ENCODE results near the gene GLTP. TPM values are rescaled to one million over a fixed set of nuclear protein-coding genes. Genes with fewer than 3 reads are reported as not detected.
"Not testable (repeated sequence)": the region's sequence is repeated elsewhere in the genome, so short reads cannot be mapped to it uniquely, and the experiment has no call there.

GLTP gene
- polyA plus RNA-seq, 10 donors, result 20.3 to 41.7 (median 24.9) TPM

- peak in 2 of 3 donors; percentile 36 to 72 for DNase-seq
Measured at GRCh38 chr12:109879351-109880042, 844 bp downstream of the GLTP start.

- DNase-seq, result no peak
Measured at GRCh38 chr12:109878749-109879148, 1.6 kb downstream of the GLTP start.

- no peak for DNase-seq
Measured at GRCh38 chr12:109878247-109878625, 2.1 kb downstream of the GLTP start.

GRCh38 chr12:109877504-109878246, 2.7 kb downstream of the GLTP start:
- no peak for DNase-seq

GRCh38 chr12:109876406-109876805, 3.9 kb downstream of the GLTP start:
- no peak for DNase-seq

GRCh38 chr12:109875572-109876131, 4.7 kb downstream of the GLTP start:
- DNase-seq, result no peak

- DNase-seq, result no peak
Measured at GRCh38 chr12:109873653-109874052, 6.7 kb downstream of the GLTP start.

GRCh38 chr12:109871668-109872314, 8.6 kb downstream of the GLTP start:
- DNase-seq, result no peak

GRCh38 chr12:109870648-109871047, 9.7 kb downstream of the GLTP start:
- DNase-seq, result no peak

GRCh38 chr12:109868182-109869051, 11.9 kb downstream of the GLTP start:
- no peak for DNase-seq

- DNase-seq, result no peak
Measured at GRCh38 chr12:109864916-109865315, 15.4 kb downstream of the GLTP start.

GRCh38 chr12:109863847-109864712, 16.3 kb downstream of the GLTP start:
- no peak for DNase-seq

- DNase-seq, result not testable (repeated sequence)
Measured at GRCh38 chr12:109862491-109862890, 17.9 kb downstream of the GLTP start.

GRCh38 chr12:109861689-109862314, 18.5 kb downstream of the GLTP start:
- no peak for DNase-seq

GRCh38 chr12:109860977-109861376, 19.4 kb downstream of the GLTP start:
- DNase-seq, result no peak

GRCh38 chr12:109858764-109859163, 21.6 kb downstream of the GLTP start:
- no peak for DNase-seq

GRCh38 chr12:109857715-109858114, 22.6 kb downstream of the GLTP start:
- no peak for DNase-seq

GRCh38 chr12:109855377-109855776, 25.0 kb downstream of the GLTP start:
- no peak for DNase-seq

GRCh38 chr12:109850518-109850917, 29.8 kb downstream of the GLTP start:
- DNase-seq, result not testable (repeated sequence)

- DNase-seq, result no peak
Measured at GRCh38 chr12:109847142-109847735, 33.1 kb downstream of the GLTP start.

All from muscle of back (tissue), 11 donors.